HepG2 (cell line): ENCODE data around the gene NES. TPM values are rescaled to one million over a fixed set of nuclear protein-coding genes. Genes with fewer than 3 reads are reported as not detected.

Source experiments
- ATAC-seq: fragments of 200-7000 bp; cut with Tn5 transposase; 3 replicates; pipeline ENCODE4 v1.9.1; 2020; ENCODE audit warnings: mild to moderate bottlenecking, moderate library complexity
- BruUV-seq: library from RNA; stranded (reverse); fragments of 400-500 nt; replicated peaks from 2 replicates; lab custom pipeline; 2021; lab: Mats Ljungman, UMichigan
- CTCF ChIA-PET: fragments of 300-600 bp; formaldehyde crosslinking; extraction: SDS; loops from one replicate; lab custom pipeline; 2021; ENCODE audit warnings: low total read pairs, inconsistent platforms, low intra/inter-chr PET ratio; lab: Yijun Ruan, JAX
- POLR2A ChIA-PET: fragments of 350-600 bp; sonication (Branson Sonifier 250); formaldehyde crosslinking; loops from one replicate; lab custom pipeline; 2020; ENCODE audit warnings: antibody characterized with exemption, inconsistent platforms; lab: Yijun Ruan, JAX
- DNase-seq: peaks from one replicate; pipeline ENCODE4 v3.0.0-alpha.2; 2015; ENCODE audit warnings: low spot score
- FAIRE-seq: peaks from 3 replicates; lab custom pipeline; 2011; peaks lifted over from hg19 to GRCh38; lab: Jason Lieb, UNC
- H2AFZ ChIP-seq: one replicate; pipeline ENCODE4 v1.6.1; 2011; ENCODE audit warnings: low read length, inconsistent platforms
- H3K27ac ChIP-seq: fragments of 300-600 bp; 3 replicates; pipeline ENCODE4 v1.8.0; 2011; ENCODE audit warnings: mixed run types, mild to moderate bottlenecking, mixed read lengths, low read length, inconsistent platforms; ENCODE audit not compliant: insufficient read depth; ENCODE audit errors: extremely low read length
- H3K27me3 ChIP-seq, 2 experiments: fragments of 200-600 bp in 1 of 2; 2 replicates in 1 of 2; 3 replicates in 1 of 2; pipeline versions ENCODE4 v1.6.0 to v1.8.0; 2011; ENCODE audit warnings: low read length in 2 of 2, mild to moderate bottlenecking in 2 of 2, moderate library complexity in 2 of 2, inconsistent platforms in 1 of 2; ENCODE audit not compliant: insufficient read depth in 2 of 2, control insufficient read depth in 1 of 2
- H3K36me3 ChIP-seq, 2 experiments: fragments of 200-600 bp in 1 of 2; replicated peaks in 1 of 2; 2 replicates in 1 of 2; 3 replicates in 1 of 2; pipeline versions ENCODE4 v1.5.1 to v1.8.0; 2011; ENCODE audit warnings: low read length in 2 of 2, inconsistent platforms in 1 of 2; ENCODE audit not compliant: insufficient read depth in 2 of 2, control insufficient read depth in 1 of 2
- H3K4me1 ChIP-seq: 2 replicates; pipeline ENCODE4 v1.5.1; 2012; ENCODE audit warnings: low read length, inconsistent platforms; ENCODE audit not compliant: insufficient read depth
- H3K4me2 ChIP-seq: 2 replicates; pipeline ENCODE4 v1.6.0; 2011; ENCODE audit warnings: low read depth, low read length, inconsistent platforms
- H3K4me3 ChIP-seq, 3 experiments: fragments of 200-600 bp in 1 of 3; sonication (generic), shearing (Covaris generic) in 1 of 3; replicated peaks in 1 of 3; 2 replicates each; pipeline ENCODE4 v1.5.1; 2011 to 2016; ENCODE audit warnings: low read length in 3 of 3, inconsistent platforms in 2 of 3, low read depth in 2 of 3, mild to moderate bottlenecking in 2 of 3, control low read depth in 1 of 3, mixed read lengths in 1 of 3; ENCODE audit not compliant: insufficient read depth in 1 of 3
- H3K79me2 ChIP-seq: one replicate; pipeline ENCODE4 v1.6.1; 2011; ENCODE audit warnings: low read length, inconsistent platforms; ENCODE audit not compliant: insufficient read depth
- H3K9ac ChIP-seq: 2 replicates; pipeline ENCODE4 v1.6.0; 2011; ENCODE audit warnings: mild to moderate bottlenecking, low read depth, low read length, inconsistent platforms; ENCODE audit not compliant: insufficient read depth
- H3K9me3 ChIP-seq: 2 replicates; pipeline ENCODE4 v1.5.1; 2012; ENCODE audit warnings: mild to moderate bottlenecking, low read length
- H4K20me1 ChIP-seq: 2 replicates; pipeline ENCODE4 v1.6.0; 2011; ENCODE audit warnings: inconsistent platforms, mild to moderate bottlenecking, low read length, moderate library complexity; ENCODE audit not compliant: insufficient read depth
- BATF2 ChIP-seq: sonication (generic); formaldehyde crosslinking; IDR thresholded peaks from 2 replicates; pipeline ENCODE4 v1.8.0; 2022; ENCODE audit warnings: mild to moderate bottlenecking, missing genetic modification reagents, moderate library complexity
- BRCA1 ChIP-seq: sonication (generic); formaldehyde crosslinking; IDR thresholded peaks from 2 replicates; pipeline ENCODE4 v1.4.0; 2020; ENCODE audit warnings: missing genetic modification reagents
- MED1 ChIP-seq: sonication (generic); formaldehyde crosslinking; IDR thresholded peaks from 2 replicates; pipeline ENCODE4 v1.4.0; 2020; ENCODE audit warnings: missing genetic modification reagents
- PLSCR1 ChIP-seq: sonication (generic); formaldehyde crosslinking; IDR thresholded peaks from 2 replicates; pipeline ENCODE4 v1.5.0; 2020; ENCODE audit warnings: missing genetic modification reagents, mild to moderate bottlenecking, borderline replicate concordance
- RBAK ChIP-seq: sonication (generic); formaldehyde crosslinking; IDR thresholded peaks from 2 replicates; pipeline ENCODE4 v1.5.1; 2020; ENCODE audit warnings: mild to moderate bottlenecking, missing genetic modification reagents
- RELA ChIP-seq: sonication (generic); formaldehyde crosslinking; IDR thresholded peaks from 2 replicates; pipeline ENCODE4 v1.4.0; 2020; ENCODE audit warnings: missing genetic modification reagents
- SNAPC4 ChIP-seq: sonication (generic); formaldehyde crosslinking; IDR thresholded peaks from 2 replicates; pipeline ENCODE4 v1.4.0; 2020; ENCODE audit warnings: mild to moderate bottlenecking, missing genetic modification reagents
- ZFX ChIP-seq: sonication (generic); formaldehyde crosslinking; IDR thresholded peaks from 2 replicates; pipeline ENCODE4 v1.4.0; 2020; ENCODE audit warnings: mild to moderate bottlenecking, low read depth, missing genetic modification reagents, moderate library complexity
- ZMAT5 ChIP-seq: sonication (generic); formaldehyde crosslinking; IDR thresholded peaks from 2 replicates; pipeline ENCODE4 v1.5.0; 2020; ENCODE audit warnings: mild to moderate bottlenecking, low read depth, missing genetic modification reagents, borderline replicate concordance
- ZNF225 ChIP-seq: sonication (generic); formaldehyde crosslinking; IDR thresholded peaks from 2 replicates; pipeline ENCODE4 v1.4.0; 2020; ENCODE audit warnings: mild to moderate bottlenecking, missing genetic modification reagents
- ZNF33A ChIP-seq: sonication (generic); formaldehyde crosslinking; IDR thresholded peaks from 2 replicates; pipeline ENCODE4 v1.5.1; 2020; ENCODE audit warnings: missing genetic modification reagents, mild to moderate bottlenecking, moderate library complexity, borderline replicate concordance
- ZNF446 ChIP-seq: sonication (generic); formaldehyde crosslinking; IDR thresholded peaks from 2 replicates; pipeline ENCODE4 v1.5.0; 2020; ENCODE audit warnings: mild to moderate bottlenecking, missing genetic modification reagents
- ZNF530 ChIP-seq: sonication (generic); formaldehyde crosslinking; IDR thresholded peaks from 2 replicates; pipeline ENCODE4 v1.5.0; 2020; ENCODE audit warnings: low read depth, mild to moderate bottlenecking, missing genetic modification reagents
- ZNF572 ChIP-seq: sonication (generic); formaldehyde crosslinking; IDR thresholded peaks from 2 replicates; pipeline ENCODE4 v1.5.1; 2020; ENCODE audit warnings: mild to moderate bottlenecking, missing genetic modification reagents
- ZNF780A ChIP-seq: sonication (generic); formaldehyde crosslinking; IDR thresholded peaks from 2 replicates; pipeline ENCODE4 v1.8.0; 2022; ENCODE audit warnings: mild to moderate bottlenecking, missing genetic modification reagents, moderate library complexity
- ZSCAN20 ChIP-seq: sonication (generic); formaldehyde crosslinking; IDR thresholded peaks from 2 replicates; pipeline ENCODE4 v1.4.0; 2020; ENCODE audit warnings: missing genetic modification reagents, mild to moderate bottlenecking, borderline replicate concordance
- WGBS: methylation state at CpG from one replicate; pipeline ENCODE4 v1.1.6; 2017; ENCODE audit warnings: low lambda C conversion rate; 5-methylcytosine and 5-hydroxymethylcytosine counted together
- in situ Hi-C: cut with HindIII; loops from 2 replicates; pipeline ENCODE4 v1.10.0; 2017; ENCODE audit warnings: low pct_unique_long_range_greater_than_20kb; ENCODE audit not compliant: extremely low pct_ligation_motif_present
- intact Hi-C: fragments of 100-400 bp; cut with micrococcal nuclease; formaldehyde crosslinking; loops from one replicate; pipeline ENCODE4 v1.10.0; 2022; ENCODE audit not compliant: unreplicated experiment
- polyA plus RNA-seq, 8 experiments: library from polyadenylated mRNA; depleted of rRNA in 3 of 8; stranded (reverse) in 7 of 8; unstranded in 1 of 8; fragments of >200 nt; fragmentation: Illumina TruSeq in 4 of 8; extraction: Trizol in 4 of 8; gene quantifications; 2 replicates each; pipeline versions ENCODE4 v1.2.1 to v1.2.3, GENCODE V29; 2011 to 2016; ENCODE audit warnings: low read depth in 4 of 8, missing spikeins in 1 of 8, mixed read lengths in 1 of 8; ENCODE audit not compliant: insufficient read depth in 1 of 8
- total RNA-seq, 5 experiments: library from RNA; depleted of rRNA; stranded (reverse); fragments of >200 nt; fragmentation: Illumina TruSeq; extraction: Trizol; gene quantifications; 2 replicates each; pipeline ENCODE4 v1.2.3, GENCODE V29; 2016; ENCODE audit warnings: low read depth in 1 of 5

NES gene
- total and polyA plus RNA-seq, 2 of the 13 experiments (the other 11 are each of a cell fraction or from before 2014, with no cell fraction given), result 1.7 to 16.6 TPM

- BruUV-seq, result no TSS peak
- H3K9ac ChIP-seq, result no peak overlapping the region
- H3K27ac ChIP-seq, result no peak overlapping the region
- intact Hi-C loops, result no loop called here
- H3K4me3 ChIP-seq, result no peak overlapping the region
- H3K9me3 ChIP-seq, result no peaks in the 10 kb centered on the region
- FAIRE-seq (no peak), DNase-seq (no peak), ATAC-seq (no peak)
- no peaks in the 10 kb centered on the region for H4K20me1 ChIP-seq
- peaks cover 32% of the 10 kb centered on the region for H3K4me1 ChIP-seq
- no peaks in the 10 kb centered on the region for H3K36me3 ChIP-seq
- H3K27me3 ChIP-seq, result peaks cover 8 to 68% of the 10 kb centered on the region in 2 experiments
- no peaks in the 10 kb centered on the region for H3K79me2 ChIP-seq
- WGBS, result 1% methylated on average over 4 of the region's 4 CpGs
- POLR2A ChIA-PET, result interaction anchor here (1.1 to 3.2 kb wide), 2 partner anchors 19 kb away, joined by 3 to 20 read pairs; partner anchors contain the start of genes ISG20L2 and METTL25B
- no peak overlapping the region for H2AFZ ChIP-seq
- in situ Hi-C loops, result no loop called here
- CTCF ChIA-PET, result interaction anchor here (1.6 kb wide), 1 partner anchor 19 kb away, joined by 3 read pairs; no protein-coding TSS in a partner anchor
- no peak overlapping the region for H3K4me2 ChIP-seq
- TF ChIP-seq ZNF446 (CRISPR knock-in tag) (no peak), RELA (no peak), RBAK (CRISPR knock-in tag) (no peak), ZNF780A (CRISPR knock-in tag) (no peak), ZNF530 (CRISPR knock-in tag) (no peak), BATF2 (CRISPR knock-in tag) (no peak), MED1 (CRISPR knock-in tag) (no peak), ZMAT5 (CRISPR knock-in tag) (no peak), ZNF33A (no peak), ZFX (no peak), ZNF572 (CRISPR knock-in tag) (no peak), ZNF225 (CRISPR knock-in tag) (no peak), SNAPC4 (CRISPR knock-in tag) (no peak), PLSCR1 (CRISPR knock-in tag) (no peak), BRCA1 (CRISPR knock-in tag) (no peak), ZSCAN20 (CRISPR knock-in tag) (no peak)
Measured at GRCh38 chr1:156708218-156708661, 31.0 kb upstream of the NES start.
